GM12878 (cell line): ENCODE data around the gene FIBIN. TPM values are rescaled to one million over a fixed set of nuclear protein-coding genes. Genes with fewer than 3 reads are reported as not detected.
"Not testable (repeated sequence)": the region's sequence is repeated elsewhere in the genome, so short reads cannot be mapped to it uniquely, and the experiment has no call there.

ENCODE experiments used
- ATAC-seq: fragments of 200-7000 bp; cut with Tn5 transposase; 3 replicates; pipeline ENCODE4 v1.9.1; 2020; ENCODE audit warnings: mild to moderate bottlenecking, moderate library complexity
- BruUV-seq: library from RNA; stranded (reverse); fragments of 400-500 nt; replicated peaks from 2 replicates; lab custom pipeline; 2021; lab: Mats Ljungman, UMichigan
- CTCF ChIA-PET: fragments of 300-600 bp; sonication (Branson Sonifier 250); formaldehyde crosslinking; extraction: SDS; loops from one replicate; lab custom pipeline; 2021; ENCODE audit warnings: inconsistent platforms; lab: Yijun Ruan, JAX
- POLR2A ChIA-PET: fragments of 350-600 bp; formaldehyde crosslinking; extraction: SDS; loops from one replicate; lab custom pipeline; 2021; ENCODE audit warnings: inconsistent platforms; lab: Charles Lee
- RAD21 ChIA-PET: fragments of 300-600 bp; sonication (Branson Sonifier 250); formaldehyde crosslinking; loops from one replicate; lab custom pipeline; 2023; ENCODE audit warnings: antibody characterized with exemption; ENCODE audit not compliant: unreplicated experiment; lab: Charles Lee
- SMC1A ChIA-PET: fragments of 300-600 bp; sonication (Branson Sonifier 250); formaldehyde crosslinking; loops from one replicate; lab custom pipeline; 2023; ENCODE audit not compliant: unreplicated experiment, uncharacterized antibody; lab: Charles Lee
- DNase-seq: peaks from one replicate; pipeline ENCODE4 v3.0.0-alpha.2; 2011; ENCODE audit warnings: low read depth, low spot score
- FAIRE-seq: peaks from 3 replicates; lab custom pipeline; 2011; peaks lifted over from hg19 to GRCh38; lab: Jason Lieb, UNC
- H2AFZ ChIP-seq: 2 replicates; pipeline ENCODE4 v1.6.0; 2011; ENCODE audit warnings: low read depth, low read length, control low read depth; ENCODE audit not compliant: control insufficient read depth
- H3K27ac ChIP-seq: 2 replicates; pipeline ENCODE4 v1.5.1; 2011; ENCODE audit warnings: control low read depth; ENCODE audit not compliant: control insufficient read depth, insufficient read depth
- H3K27me3 ChIP-seq, 2 experiments: replicated peaks in 1 of 2; 2 replicates each; pipeline versions ENCODE4 v1.6.0 to v1.6.1; 2011; ENCODE audit warnings: low read length in 1 of 2; ENCODE audit not compliant: control insufficient read depth in 2 of 2, insufficient read depth in 2 of 2
- H3K36me3 ChIP-seq, 2 experiments: 2 replicates each; pipeline ENCODE4 v1.5.1; 2011; ENCODE audit warnings: low read length in 1 of 2; ENCODE audit not compliant: control insufficient read depth in 2 of 2, insufficient read depth in 2 of 2
- H3K4me1 ChIP-seq: 2 replicates; pipeline ENCODE4 v1.6.1; 2011; ENCODE audit warnings: mild to moderate bottlenecking, low read length, moderate library complexity, mixed read lengths; ENCODE audit not compliant: control insufficient read depth, insufficient read depth
- H3K4me2 ChIP-seq: 2 replicates; pipeline ENCODE4 v1.6.0; 2011; ENCODE audit warnings: control low read depth; ENCODE audit not compliant: control insufficient read depth, insufficient read depth
- H3K4me3 ChIP-seq: fragments of 200-600 bp; sonication (generic); 2 replicates; pipeline ENCODE4 v1.5.1; 2016
- H3K79me2 ChIP-seq: 2 replicates; pipeline ENCODE4 v1.6.0; 2011; ENCODE audit warnings: low read length; ENCODE audit not compliant: control insufficient read depth, insufficient read depth
- H3K9ac ChIP-seq: 2 replicates; pipeline ENCODE4 v1.8.0; 2011; ENCODE audit warnings: low read length, control low read depth, mixed read lengths; ENCODE audit not compliant: control insufficient read depth, insufficient read depth
- H3K9me3 ChIP-seq: replicated peaks from 3 replicates; pipeline ENCODE4 v1.5.1; 2011; ENCODE audit warnings: mild to moderate bottlenecking, low read length; ENCODE audit not compliant: control insufficient read depth, insufficient read depth
- H4K20me1 ChIP-seq: 2 replicates; pipeline ENCODE4 v1.6.0; 2011; ENCODE audit not compliant: control insufficient read depth, insufficient read depth
- FOS ChIP-seq: IDR thresholded peaks from 3 replicates; pipeline ENCODE4 v1.6.1; 2011; ENCODE audit warnings: borderline replicate concordance; ENCODE audit not compliant: insufficient read length; ENCODE audit errors: extremely low read depth
- WGBS: methylation state at CpG from one replicate; pipeline ENCODE4 v1.1.6; 2016; ENCODE audit warnings: low lambda C conversion rate; ENCODE audit not compliant: insufficient replicate concordance, insufficient coverage; ENCODE audit errors: missing lambda C conversion rate; 5-methylcytosine and 5-hydroxymethylcytosine counted together
- in situ Hi-C: fragments of 300-500 bp; cut with MboI; formaldehyde crosslinking; loops from 9 replicates; pipeline ENCODE4 v1.14.3; 2018; ENCODE audit warnings: mixed read lengths
- intact Hi-C: fragments of 100-400 bp; cut with micrococcal nuclease; formaldehyde crosslinking; loops from one replicate; pipeline ENCODE4 v1.14.2; 2022; ENCODE audit not compliant: unreplicated experiment
- polyA plus RNA-seq, 11 experiments: library from polyadenylated mRNA; depleted of rRNA in 4 of 11; unstranded in 6 of 11; stranded (reverse) in 5 of 11; fragments of >200 nt; fragmentation: Nextera tagmentation in 4 of 11; fragmentation: Illumina TruSeq in 1 of 11; extraction: Ambion mirVana in 4 of 11; extraction: Trizol in 1 of 11; gene quantifications; 1 replicate in 1 of 11; 2 replicates in 10 of 11; pipeline versions ENCODE4 v1.2.1 to v1.2.3, GENCODE V29; 2011 to 2016; ENCODE audit warnings: inconsistent platforms in 2 of 11, missing spikeins in 2 of 11, low read depth in 1 of 11
- total RNA-seq, 4 experiments: library from RNA; depleted of rRNA in 3 of 4; stranded (reverse); fragments of >200 nt in 3 of 4; fragmentation: Illumina TruSeq in 1 of 4; extraction: Trizol in 1 of 4; gene quantifications; 2 replicates each; pipeline versions ENCODE4 v1.2.1 to v1.2.3, GENCODE V29; 2013 to 2021

FIBIN gene
- total and polyA plus RNA-seq, 10 of the 15 experiments (the other 5 are each of a cell fraction or from before 2014, with no cell fraction given) = not detected

DNA sequence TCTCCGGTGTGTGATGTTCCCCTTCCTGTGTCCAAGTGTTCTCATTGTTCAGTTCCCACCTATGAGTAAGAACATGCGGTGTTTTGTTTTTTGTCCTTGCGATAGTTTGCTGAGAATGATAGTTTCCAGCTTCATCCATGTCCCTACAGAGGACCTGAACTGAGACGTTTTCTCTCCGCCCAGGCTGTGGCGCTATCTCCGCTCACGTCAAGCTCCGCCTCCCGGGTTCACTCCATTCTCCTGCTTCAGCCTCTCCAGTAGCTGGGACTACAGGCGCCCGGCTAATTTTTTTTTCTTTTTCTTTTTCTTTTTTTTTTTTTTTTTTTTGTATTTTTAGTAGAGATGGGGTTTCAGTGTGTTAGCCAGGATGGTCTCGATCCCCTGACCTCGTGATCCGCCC, 16.7 kb upstream of the FIBIN start:
- H3K9me3 ChIP-seq, BruUV-seq, H3K36me3 ChIP-seq, H4K20me1 ChIP-seq, POLR2A ChIA-PET, H3K9ac ChIP-seq, H3K79me2 ChIP-seq, H3K27me3 ChIP-seq, in situ Hi-C loops, H3K4me1 ChIP-seq, H3K4me2 ChIP-seq, intact Hi-C loops, H3K27ac ChIP-seq, DNase-seq, RAD21 ChIA-PET, H2AFZ ChIP-seq, FAIRE-seq, ATAC-seq, H3K4me3 ChIP-seq, CTCF ChIA-PET: not testable (repeated sequence)
- 67% methylated on average over 15 of the region's 15 CpGs for WGBS
- SMC1A ChIA-PET = interaction anchor here (1.0 kb wide), 1 partner anchor 176 kb away, joined by 3 read pairs; no protein-coding TSS in a partner anchor

- FAIRE-seq (no peak), ATAC-seq (no peak)
- Histone ChIP-seq H3K4me3 (no peak overlapping the region), H3K4me1 (no peaks in the 10 kb centered on the region), H3K9ac (no peak overlapping the region), H2AFZ (no peak overlapping the region)
- CTCF ChIA-PET = no interaction called here
- RAD21 ChIA-PET = no interaction called here
- no peak for TF ChIP-seq FOS
- TF ChIP-seq, all 136 proteins: peak for 0
- H3K27ac ChIP-seq = no peak overlapping the region
- BruUV-seq = no TSS peak
- H3K36me3 ChIP-seq = no peaks in the 10 kb centered on the region
- no peak overlapping the region for H3K4me2 ChIP-seq
- SMC1A ChIA-PET = no interaction called here
- no peak for DNase-seq
- no peaks in the 10 kb centered on the region for H3K9me3 ChIP-seq
- intact Hi-C loops (no loop called here), in situ Hi-C loops (no loop called here)
- POLR2A ChIA-PET = no interaction called here
- H4K20me1 ChIP-seq = no peaks in the 10 kb centered on the region
- WGBS = 2% methylated on average over 6 of the region's 6 CpGs
- no peaks in the 10 kb centered on the region for H3K79me2 ChIP-seq
- H3K27me3 ChIP-seq = no peaks in the 10 kb centered on the region
Observed at GRCh38 chr11:26983645-26984044, 10.3 kb upstream of the FIBIN start.
